GM11168 (cell line): ENCODE data around the gene PRODH2.
"Not testable (repeated sequence)": the region's sequence is repeated elsewhere in the genome, so short reads cannot be mapped to it uniquely, and the experiment has no call there.

Source experiments
- in situ Hi-C: fragments of 300-500 bp; cut with MboI; formaldehyde crosslinking; loops from one replicate; pipeline ENCODE4 v1.12.0; 2022; ENCODE audit warnings: low sequenced_read_pairs; ENCODE audit not compliant: unreplicated experiment

Gene PRODH2

DNA sequence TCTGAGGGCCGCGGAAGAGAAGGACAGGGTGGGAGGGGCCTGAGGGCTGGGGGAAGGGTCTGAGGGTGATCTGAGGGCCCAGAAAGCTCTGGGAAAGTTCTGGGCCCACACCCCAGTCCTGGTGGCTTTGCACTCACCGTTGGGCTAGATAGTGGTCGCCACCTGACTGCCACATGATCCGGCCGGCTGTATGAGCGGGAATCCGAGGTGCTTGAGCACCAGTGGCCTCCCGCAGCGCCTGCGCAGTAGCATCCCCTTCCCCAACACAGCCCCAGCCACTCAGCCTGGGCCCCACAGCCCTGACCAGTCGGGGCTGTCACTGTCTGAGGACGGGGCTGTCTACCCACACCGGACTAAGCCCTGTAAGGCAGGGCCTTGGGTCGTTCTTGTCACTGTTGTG, 15.0 kb downstream of the PRODH2 start:
- in situ Hi-C loops: no loop called here

DNA sequence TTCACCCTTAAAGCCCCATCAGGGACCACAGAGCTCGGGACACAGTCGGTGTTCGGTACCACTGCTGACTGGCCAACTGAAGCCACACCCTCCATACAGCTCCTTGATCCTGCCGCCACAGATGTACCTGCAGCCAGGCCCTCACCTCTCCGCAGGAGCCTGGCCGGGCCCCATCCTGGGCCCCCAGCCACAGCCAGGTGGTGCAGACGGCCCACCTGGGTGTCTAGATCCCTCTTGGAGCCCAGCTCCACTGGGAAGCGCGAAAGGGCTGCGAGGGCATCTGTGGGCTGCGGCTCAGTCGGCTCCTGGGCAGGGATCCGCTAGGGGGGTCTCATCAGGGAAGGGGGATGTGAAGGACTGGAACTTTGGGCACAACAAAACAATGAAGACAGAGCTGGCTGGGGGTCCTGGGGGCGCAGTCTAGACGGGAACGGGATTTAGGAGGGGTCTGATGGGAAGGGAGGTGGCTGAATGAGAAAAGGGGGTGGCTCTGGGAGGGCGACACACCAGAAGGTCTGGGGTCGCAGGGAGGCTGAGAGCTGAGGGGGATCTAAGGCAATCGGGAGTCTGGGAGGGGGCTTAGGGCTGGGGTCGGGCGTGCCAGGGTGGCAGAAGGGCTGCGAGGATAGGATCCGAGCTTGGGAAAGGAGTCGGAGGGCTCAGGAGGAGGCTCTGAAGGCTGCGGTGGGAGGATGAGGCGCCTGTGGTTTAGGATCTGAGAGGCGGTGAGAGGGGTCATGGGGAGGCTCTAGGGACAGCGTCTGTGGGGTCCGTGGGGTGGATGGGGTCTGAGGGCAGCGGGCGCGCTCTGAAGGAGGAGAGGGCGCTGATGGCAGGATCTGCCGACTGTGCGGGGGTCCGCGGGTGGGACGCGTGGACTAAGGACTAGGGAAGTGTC, 15.8 kb downstream of the PRODH2 start:
- in situ Hi-C loops: no loop called here

DNA sequence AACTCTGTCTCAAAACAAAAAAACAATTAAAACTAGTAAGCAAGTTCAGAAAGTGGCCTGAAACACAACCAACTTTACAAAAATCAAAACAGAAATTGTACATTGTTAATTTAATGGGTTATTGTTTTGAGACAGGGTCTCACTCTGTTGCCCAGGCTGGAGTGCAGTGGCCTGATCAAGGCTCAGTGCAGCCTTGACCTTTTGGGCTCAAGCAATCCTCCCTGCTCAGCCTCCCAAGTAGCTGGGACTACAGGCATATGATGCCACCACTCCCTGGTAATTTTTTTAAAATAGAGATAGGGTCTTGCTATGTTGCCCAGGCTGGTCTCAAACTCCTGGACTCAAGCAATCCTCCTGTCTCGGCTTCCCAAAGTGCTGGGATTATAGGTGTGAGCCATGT, 17.1 kb downstream of the PRODH2 start:
- in situ Hi-C loops: not testable (repeated sequence)

DNA sequence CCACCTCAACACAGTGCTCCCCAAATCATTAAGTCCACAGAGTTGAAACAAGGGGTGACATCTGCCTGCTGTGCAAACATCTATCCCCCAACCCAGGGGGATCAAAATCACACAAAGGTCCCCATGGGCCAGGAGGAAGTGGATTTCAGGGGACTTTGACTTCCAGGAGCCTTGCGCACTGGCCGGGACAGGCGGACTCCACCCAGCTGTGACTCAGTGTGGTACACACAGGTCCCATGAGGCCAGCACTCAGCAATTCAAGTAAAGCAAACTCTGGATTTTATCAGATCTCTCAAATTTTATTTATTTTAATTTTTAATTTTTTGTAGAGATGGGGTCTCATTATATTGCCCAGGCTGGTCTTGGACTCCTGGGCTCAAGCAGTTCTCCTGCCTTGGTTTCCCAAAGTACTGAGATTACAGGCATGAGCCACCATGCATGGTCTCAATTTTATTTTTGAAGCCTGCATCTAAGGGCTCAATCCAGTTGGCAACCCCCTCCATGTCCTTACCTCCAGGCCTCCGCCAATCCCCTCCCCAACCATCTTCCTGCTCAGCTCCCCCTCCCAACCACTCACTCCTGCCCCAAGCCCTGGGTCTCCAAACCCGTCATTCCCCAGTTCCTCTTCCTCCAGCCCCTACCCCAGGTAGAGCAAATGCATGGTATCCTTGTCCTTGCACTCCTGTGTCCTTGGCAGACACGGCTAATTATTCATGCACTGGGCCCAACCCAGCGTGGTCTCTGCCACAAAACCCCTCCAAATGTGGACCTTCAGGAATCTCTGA, 19.1 kb downstream of the PRODH2 start:
- in situ Hi-C loops: no loop called here

DNA sequence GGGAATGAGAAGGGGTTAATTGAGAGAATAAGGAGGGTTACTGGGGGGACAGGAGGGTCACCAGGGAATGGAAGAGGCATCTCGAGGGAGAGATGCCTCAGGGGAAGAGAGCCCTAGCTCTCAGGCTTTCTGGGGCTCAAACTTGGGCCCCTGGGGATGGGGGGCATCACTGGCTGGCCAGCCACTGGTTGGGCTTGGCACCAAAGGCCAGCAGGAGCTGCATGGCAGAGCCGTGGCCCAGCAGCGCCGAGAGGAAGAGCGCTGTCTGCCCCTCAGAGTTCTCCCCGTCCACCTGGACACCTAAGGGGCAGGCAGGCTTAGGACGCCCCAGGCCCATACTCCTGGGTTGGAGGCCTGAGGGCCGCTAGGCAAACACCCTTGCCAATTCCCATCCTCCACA, 19.8 kb downstream of the PRODH2 start:
- in situ Hi-C loops: no loop called here

DNA sequence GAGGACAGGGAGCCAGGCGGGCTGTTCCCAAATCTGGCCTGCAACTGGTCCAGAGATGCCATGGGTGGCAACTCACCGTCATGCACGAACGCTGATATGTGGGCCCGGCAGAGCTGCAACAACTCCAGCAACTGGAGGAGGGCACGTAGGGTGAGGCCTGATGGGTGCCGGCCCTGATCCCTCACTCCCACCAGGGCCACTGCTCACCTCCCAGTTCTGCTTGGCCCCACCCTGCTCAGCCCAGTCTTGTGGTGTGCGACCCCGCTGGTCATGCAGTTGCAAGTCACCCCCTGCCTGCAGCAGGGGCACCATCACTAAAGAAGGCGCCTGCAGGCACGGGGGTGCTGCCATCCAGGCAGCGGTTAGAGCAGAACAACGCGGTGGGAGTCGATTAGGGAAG, 20.3 kb downstream of the PRODH2 start:
- in situ Hi-C loops: no loop called here

DNA sequence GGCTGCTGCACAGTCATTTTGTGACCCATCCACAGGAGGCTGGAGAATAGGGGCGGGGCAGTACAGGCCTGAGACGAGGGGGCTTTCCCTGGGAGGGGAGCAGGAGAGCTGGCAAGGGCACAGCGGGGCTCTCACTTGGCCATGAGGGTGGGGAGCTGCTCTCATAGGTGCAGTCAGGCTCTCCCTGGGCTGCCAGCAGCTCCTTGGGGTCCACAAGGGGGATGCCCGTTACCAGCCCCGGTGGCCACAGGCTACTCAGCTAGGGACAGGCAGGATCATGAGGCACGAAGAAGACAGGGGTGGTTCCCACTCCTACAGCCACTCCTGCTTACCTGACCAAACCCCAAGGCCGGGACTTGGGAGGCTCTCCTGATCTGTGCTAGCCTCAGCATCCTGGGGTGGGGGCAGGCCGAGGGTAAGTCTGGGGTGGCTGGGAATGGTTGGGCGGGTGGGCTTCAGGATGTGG, 20.8 kb downstream of the PRODH2 start:
- in situ Hi-C loops: no loop called here

DNA sequence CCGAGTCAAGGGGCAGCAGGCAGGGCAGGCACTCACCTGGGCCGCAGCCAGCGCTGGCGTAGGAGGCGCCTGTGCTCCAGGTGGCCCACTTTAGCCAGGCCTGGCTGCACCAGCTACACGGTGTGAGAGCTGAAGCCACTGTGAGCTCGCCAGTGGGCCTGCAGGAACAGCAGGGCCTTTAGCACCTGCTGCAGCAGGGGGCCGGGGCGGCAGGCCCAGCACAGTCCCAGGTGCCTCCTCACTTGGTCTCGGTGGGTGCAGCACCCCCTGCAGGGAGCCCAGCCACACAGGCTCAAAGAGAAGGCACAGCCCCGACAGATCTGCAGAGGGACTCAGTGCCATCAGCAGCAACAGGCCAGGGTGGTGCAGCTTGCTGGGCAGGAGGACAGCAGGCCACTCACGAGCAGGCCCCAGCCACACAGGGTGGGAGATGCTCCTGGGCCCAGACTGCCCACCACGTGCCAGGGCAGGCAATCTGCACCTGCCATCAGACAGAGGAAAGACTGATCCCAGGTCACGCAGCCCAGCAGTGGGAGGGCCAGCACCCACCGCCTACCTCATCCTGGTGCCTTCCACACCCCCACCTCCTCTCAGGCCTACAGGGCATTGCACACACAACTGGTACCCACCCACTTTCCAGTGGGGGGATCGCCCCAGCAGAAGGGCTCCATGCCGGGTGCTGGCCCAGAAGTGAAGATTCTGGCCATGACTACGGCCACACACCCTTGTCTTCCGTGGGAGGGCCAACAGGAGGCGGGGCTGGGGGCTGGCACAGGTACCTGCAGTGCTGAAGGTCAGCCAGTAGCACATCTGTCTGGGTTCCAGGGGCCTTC, 21.4 kb downstream of the PRODH2 start:
- in situ Hi-C loops: no loop called here

DNA sequence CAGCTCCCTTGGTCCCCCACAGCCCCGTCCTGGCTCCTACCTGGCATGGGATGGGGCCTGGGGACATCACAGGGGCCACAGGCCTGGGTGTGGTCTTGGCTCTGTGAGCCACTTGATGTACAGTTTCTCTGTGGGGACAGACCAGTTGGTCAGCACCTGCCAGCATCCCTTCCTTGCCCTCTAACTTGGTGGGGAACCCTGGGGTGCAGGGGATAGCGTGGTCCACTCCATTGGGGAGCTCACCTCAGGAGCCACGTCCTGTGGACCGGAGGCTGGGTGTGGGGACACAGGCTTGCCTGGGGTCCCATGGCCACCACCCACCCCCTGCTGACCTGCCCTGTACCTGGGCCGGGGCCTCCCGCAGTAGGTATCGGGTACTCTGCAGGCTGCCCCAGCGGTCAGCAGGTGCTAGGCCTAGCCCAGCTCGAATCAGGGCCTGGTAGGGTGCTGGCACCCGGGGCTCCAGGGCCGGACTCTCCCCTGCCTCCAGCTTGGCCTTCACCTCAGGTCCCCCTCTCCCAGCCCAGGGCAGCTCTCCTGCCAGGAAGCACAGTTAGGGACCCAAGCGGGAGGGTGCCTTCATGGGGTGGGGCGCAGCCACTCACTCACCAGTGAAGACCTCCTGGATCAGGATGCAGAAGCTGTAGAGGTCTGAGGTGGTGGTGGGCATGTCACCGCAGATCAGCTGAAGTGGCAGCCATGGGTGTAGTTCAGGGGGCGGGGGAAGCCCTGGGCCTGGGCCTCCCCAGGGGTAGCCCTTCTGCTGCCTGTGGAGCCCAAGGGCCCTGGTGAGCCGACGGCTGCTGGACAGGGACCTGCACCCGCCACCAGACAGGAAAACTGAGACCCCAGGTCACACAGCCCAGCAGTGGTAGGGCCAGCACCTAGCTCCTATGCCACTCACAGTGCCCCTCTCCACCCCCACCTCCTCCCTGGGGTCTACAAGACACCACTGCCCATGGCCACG, 22.4 kb downstream of the PRODH2 start:
- in situ Hi-C loops: no loop called here

DNA sequence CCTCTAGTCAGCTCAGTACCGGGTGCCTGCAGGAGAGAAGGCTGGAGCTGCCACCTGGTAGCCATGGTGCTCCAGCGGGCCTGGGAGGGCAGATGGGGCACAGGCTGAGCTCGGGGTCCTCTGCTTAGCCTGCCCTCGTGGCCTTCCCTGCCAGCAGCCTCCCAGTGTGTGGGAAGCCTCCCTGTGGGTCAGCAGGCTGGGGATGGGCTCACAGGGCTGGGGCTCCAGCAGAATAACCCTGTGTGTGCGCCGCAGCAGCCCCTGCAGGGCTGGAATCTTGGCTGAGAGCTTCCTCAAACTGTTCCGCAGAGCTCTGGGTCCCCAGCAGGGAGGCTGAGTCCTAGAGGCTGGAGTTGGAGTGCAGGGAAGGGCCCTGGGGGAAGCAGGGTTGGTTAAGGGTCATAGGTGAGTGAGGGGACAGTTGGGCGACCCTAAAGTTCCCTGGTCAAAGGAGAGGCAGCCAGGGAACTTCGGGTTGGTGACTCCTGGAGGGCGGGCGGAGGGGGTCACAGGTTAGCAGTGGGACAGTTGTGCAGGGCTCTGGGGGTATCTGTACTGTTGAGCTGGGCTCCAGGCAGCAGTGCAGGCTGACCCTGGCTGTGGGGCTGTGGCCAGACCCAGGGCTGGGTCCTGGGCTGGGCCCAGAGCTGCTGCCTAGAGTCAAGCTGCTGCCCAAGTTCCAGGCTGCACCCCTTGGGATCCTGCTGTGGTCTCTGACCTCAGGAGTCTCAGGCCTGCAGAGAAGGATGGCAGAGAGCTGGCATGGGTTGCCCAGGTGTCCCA, 23.3 kb downstream of the PRODH2 start:
- in situ Hi-C loops: no loop called here

DNA sequence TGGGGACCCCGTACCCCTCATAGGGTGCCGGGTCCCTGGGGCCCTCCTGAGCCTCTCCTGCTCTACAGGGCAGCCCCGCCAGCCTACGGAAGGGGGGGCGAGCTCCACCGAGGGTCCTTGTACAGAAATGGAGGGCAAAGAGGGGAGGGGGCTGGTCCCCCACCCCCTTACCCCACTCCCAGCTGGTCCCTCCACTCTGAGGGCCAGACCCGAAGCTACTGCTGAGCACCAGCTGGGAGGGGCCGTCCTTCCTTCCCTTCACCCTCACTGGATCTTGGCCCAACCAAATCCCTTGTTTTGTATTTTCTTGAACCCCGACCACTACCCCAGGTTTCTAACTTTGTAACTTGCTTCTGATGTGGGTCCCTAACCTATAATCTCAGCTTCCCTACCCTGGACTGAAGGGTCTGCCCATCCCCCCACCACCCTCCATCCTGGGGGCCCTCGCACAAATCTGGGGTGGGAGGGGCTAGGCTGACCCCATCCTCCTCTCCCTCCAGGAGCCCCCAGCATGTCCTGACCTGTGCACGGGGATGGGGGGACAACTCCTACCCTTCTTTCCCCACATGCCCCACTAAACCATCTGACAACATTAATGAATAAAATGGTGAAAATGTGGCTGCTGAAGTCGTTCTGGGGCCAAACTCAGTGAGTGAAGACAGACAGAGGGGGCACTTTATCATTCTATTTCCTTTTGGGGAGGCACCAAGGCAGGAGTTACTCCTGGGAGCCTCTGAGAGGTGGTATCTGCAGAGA, 24.3 kb downstream of the PRODH2 start:
- in situ Hi-C loops: no loop called here

DNA sequence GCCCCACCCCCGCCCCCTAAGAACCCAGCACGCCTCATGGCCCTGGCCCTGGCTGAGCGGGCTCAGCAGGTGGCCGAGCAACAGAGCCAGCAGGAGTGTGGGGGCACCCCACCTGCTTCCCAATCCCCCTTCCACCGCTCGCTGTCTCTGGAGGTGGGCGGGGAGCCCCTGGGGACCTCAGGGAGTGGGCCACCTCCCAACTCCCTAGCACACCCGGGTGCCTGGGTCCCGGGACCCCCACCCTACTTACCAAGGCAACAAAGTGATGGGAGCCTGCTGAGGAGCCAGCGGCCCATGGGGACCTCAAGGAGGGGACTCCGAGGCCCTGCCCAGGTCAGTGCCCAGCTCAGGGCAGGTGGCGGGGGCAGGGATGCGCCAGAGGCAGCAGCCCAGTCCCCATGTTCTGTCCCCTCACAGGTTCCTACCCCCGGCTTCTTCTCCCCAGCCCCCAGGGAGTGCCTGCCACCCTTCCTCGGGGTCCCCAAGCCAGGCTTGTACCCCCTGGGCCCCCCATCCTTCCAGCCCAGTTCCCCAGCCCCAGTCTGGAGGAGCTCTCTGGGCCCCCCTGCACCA, 25.3 kb downstream of the PRODH2 start:
- in situ Hi-C loops: no loop called here

DNA sequence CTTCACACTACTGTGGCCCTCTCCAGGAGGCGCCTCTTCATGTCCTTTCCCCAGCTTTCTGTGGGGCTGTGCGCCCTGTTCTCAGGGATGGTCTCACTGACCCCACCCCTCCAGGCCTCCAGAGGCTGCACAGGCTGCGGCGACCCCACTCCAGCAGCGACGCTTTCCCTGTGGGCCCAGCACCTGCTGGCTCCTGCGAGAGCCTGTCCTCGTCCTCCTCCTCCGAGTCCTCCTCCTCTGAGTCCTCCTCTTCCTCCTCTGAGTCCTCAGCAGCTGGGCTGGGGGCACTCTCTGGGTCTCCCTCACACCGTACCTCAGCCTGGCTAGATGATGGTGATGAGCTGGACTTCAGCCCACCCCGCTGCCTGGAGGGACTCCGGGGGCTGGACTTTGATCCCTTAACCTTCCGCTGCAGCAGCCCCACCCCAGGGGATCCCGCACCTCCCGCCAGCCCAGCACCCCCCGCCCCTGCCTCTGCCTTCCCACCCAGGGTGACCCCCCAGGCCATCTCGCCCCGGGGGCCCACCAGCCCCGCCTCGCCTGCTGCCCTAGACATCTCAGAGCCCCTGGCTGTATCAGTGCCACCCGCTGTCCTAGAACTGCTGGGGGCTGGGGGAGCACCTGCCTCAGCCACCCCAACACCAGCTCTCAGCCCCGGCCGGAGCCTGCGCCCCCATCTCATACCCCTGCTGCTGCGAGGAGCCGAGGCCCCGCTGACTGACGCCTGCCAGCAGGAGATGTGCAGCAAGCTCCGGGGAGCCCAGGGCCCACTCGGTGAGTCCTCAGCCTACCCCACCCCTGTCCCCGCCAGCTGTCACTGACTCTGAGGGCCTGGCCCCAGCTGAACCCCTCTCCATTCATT, 26.1 kb downstream of the PRODH2 start:
- in situ Hi-C loops: no loop called here

DNA sequence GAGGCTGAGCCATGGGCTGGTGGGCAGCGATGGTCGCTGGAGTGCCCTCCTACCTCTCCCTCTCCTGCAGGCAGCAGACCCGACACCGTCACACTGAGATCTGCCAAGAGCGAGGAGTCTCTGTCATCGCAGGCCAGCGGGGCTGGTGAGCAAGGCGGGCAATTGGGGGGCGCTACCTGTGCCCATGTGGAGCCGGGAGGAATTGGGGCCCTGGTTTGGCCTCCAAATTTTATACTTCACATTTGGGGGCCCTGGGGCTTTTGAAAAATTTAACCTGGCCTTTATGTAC, 27.4 kb downstream of the PRODH2 start:
- in situ Hi-C loops: no loop called here

DNA sequence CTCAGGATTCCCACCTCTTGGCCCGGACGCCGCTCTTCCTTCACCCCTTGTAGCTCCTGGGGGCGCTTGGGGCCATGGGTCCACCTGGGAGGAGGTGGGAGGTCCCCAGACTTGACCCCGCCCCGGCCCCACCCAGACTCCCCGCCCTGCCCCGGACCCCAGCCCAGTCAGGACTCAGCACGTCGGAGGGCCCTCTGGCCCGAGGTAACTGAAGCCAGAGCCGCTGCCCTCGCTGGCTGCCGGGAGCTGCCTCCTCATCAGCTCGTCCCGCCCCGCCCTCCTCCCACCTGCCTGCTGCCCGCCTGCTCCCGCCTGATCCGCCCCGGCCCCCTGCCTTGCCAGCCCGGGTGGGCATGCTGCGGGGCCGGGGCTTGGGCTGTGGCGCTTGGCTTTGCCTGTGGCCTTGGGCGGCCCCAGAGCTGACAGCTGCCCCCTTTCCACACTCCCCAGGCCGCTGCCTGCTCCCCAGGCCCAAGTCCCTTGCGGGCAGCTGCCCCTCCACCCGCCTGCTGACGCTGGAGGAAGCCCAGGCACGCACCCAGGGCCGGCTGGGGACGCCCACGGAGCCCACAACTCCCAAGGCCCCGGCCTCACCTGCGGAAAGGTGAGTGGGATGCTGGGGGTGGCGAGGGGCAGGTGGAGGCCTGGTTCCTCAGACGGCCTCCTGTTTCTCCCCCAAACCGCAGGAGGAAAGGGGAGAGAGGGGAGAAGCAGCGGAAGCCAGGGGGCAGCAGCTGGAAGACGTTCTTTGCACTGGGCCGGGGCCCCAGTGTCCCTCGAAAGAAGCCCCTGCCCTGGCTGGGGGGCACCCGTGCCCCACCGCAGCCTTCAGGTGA, 27.9 kb downstream of the PRODH2 start:
- in situ Hi-C loops: no loop called here
